ENCODE data around the gene PTPRK. TPM values are rescaled to one million over a fixed set of nuclear protein-coding genes. Genes with fewer than 3 reads are reported as not detected.

The PTPRK gene
- total and polyA plus RNA-seq, 2 of the 13 experiments (the other 11 are each of a cell fraction or from before 2014, with no cell fraction given), result 43.6 to 98.3 TPM

- TF ChIP-seq PATZ1 (CRISPR knock-in tag; IDR thresholded peaks at IDR 0.05) (no peak), ZFP90 (CRISPR knock-in tag; IDR thresholded peaks at IDR 0.05; ENCODE audit: borderline replicate concordance) (no peak), REXO4 (CRISPR knock-in tag; IDR thresholded peaks at IDR 0.05; ENCODE audit: borderline replicate concordance) (no peak), CSRNP2 (CRISPR knock-in tag; conservative IDR thresholded peaks at IDR 0.05; ENCODE audit: low read depth) (no peak), ZNF354B (CRISPR knock-in tag; IDR thresholded peaks at IDR 0.05) (no peak), ZNF644 (CRISPR knock-in tag; IDR thresholded peaks at IDR 0.05; ENCODE audit: low read depth) (no peak), REPIN1 (CRISPR knock-in tag; IDR thresholded peaks at IDR 0.05; ENCODE audit: borderline replicate concordance, low read depth) (no peak), MLX (CRISPR knock-in tag; IDR thresholded peaks at IDR 0.05) (no peak), MYNN (CRISPR knock-in tag; IDR thresholded peaks at IDR 0.05; ENCODE audit: low read depth) (no peak), MIER3 (CRISPR knock-in tag; IDR thresholded peaks at IDR 0.05; ENCODE audit: borderline replicate concordance) (no peak), U2AF1 (optimal IDR thresholded peaks at IDR 0.05; ENCODE audit: low read depth, low read length) (no peak)
Measured at GRCh38 chr6:128557081-128557480, 36.7 kb upstream of the PTPRK start (continued).

All from HepG2 (cell line).